Psoas muscle (tissue), 8 donors: ENCODE results near the gene SCAPER. TPM values are rescaled to one million over a fixed set of nuclear protein-coding genes. Genes with fewer than 3 reads are reported as not detected.

ENCODE experiments used
- ATAC-seq, 4 donors: fragments of 200-7000 bp; cut with Tn5 transposase; one replicate each; pipeline ENCODE4 v1.9.1; 2020; ENCODE audit warnings: moderate library complexity in 3 of 4, mild to moderate bottlenecking in 2 of 4
- DNase-seq, 2 donors: peaks; one replicate each; pipeline ENCODE4 v3.0.0-alpha.2; 2020
- H3K27ac ChIP-seq: fragments of 200-600 bp; one replicate; pipeline ENCODE4 v1.8.0; 2022
- H3K27me3 ChIP-seq, 3 donors: fragments of 200-600 bp in 1 of 3; one replicate each; pipeline versions ENCODE4 v1.6.1 to v1.8.0; 2013 to 2022; ENCODE audit warnings: low read length in 2 of 3, mild to moderate bottlenecking in 2 of 3, moderate library complexity in 1 of 3; ENCODE audit not compliant: insufficient read depth in 3 of 3
- H3K36me3 ChIP-seq, 2 donors: fragments of 200-600 bp in 1 of 2; one replicate each; pipeline versions ENCODE4 v1.6.1 to v1.8.0; 2013 to 2022; ENCODE audit warnings: low read depth in 1 of 2, mild to moderate bottlenecking in 1 of 2, moderate library complexity in 1 of 2; ENCODE audit not compliant: insufficient read depth in 1 of 2
- H3K4me1 ChIP-seq: fragments of 200-600 bp; one replicate; pipeline ENCODE4 v1.8.0; 2022
- H3K4me3 ChIP-seq: fragments of 200-600 bp; one replicate; pipeline ENCODE4 v1.8.0; 2022; ENCODE audit warnings: mild to moderate bottlenecking
- H3K9me3 ChIP-seq: fragments of 200-600 bp; one replicate; pipeline ENCODE4 v1.8.0; 2022
- CTCF ChIP-seq: fragments of 200-600 bp; IDR thresholded peaks from one replicate; pipeline ENCODE4 v1.8.0; 2022; ENCODE audit warnings: antibody characterized with exemption
- WGBS, 3 donors: extraction: QIAGEN DNeasy Blood & Tissue Kit; methylation state at CpG; one replicate each; pipeline versions ENCODE4 v1.1.6 to v1.1.7; 2013; 5-methylcytosine and 5-hydroxymethylcytosine counted together
- intact Hi-C, 2 donors: fragments of 100-400 bp; cut with DNase I; formaldehyde crosslinking; loops; one replicate each; pipeline versions ENCODE4 v1.11.0 to v1.14.2; 2022
- polyA plus RNA-seq, 3 donors: library from polyadenylated mRNA; stranded (reverse); fragments of 200-250 nt; gene quantifications; one replicate each; pipeline ENCODE4 v1.2.3, GENCODE V29; 2013
- total RNA-seq, 4 donors: library from RNA; stranded (reverse); fragmentation: NEBNext Ultra II Directional in 2 of 4; extraction: Animal tissue kit (Norgen Biotek cat#: 25700) in 2 of 4; gene quantifications; one replicate each; pipeline versions ENCODE4 v1.2.1 to v1.2.4, GENCODE V29; 2021 to 2023
- donor health status: healthy with polysubstance abuse.
- donor health status: DM: no; HTN: no; CAD: no; lungs with moderate emphysema.
- donor health status: Bipolar disorder and iron deficiency.
- donor health status: healthy.
- donor health status: DM: yes; HTN: yes; CAD: no.
- donor health status: DM: no; HTN: no; CAD: no.
- donor health status: DM: no; HTN: no; CAD: no.
- donor health status: DM: yes; HTN: yes; CAD: no.

The SCAPER gene
- total and polyA plus RNA-seq, 7 donors, result 4.1 to 28.7 (median 20.0) TPM

- intact Hi-C loops, result no loop called here
- H3K9me3 ChIP-seq, result no peaks in the 10 kb centered on the region
- no peak for TF ChIP-seq CTCF
- H3K27ac ChIP-seq, result no peak overlapping the region
- peaks cover 8 to 50% of the 10 kb centered on the region in 2 donors for H3K36me3 ChIP-seq
- no peak for DNase-seq
- WGBS, 3 donors, result 93 to 95% (median 93%) methylated on average over 5 of the region's 5 CpGs
- H3K4me1 ChIP-seq, result peaks cover 4% of the 10 kb centered on the region
- H3K4me3 ChIP-seq, result no peak overlapping the region
- no peak for ATAC-seq
- H3K27me3 ChIP-seq, result no peaks in the 10 kb centered on the region
Measured at GRCh38 chr15:76938752-76939151, 33.6 kb upstream of the SCAPER start.

GRCh38 chr15:76936671-76937070 lies 31.5 kb upstream of the SCAPER start:
- WGBS, 3 donors, result 93 to 97% (median 94%) methylated on average over 3 of the region's 3 CpGs
- no peaks in the 10 kb centered on the region for H3K9me3 ChIP-seq
- DNase-seq, result no peak
- peaks cover 10% of the 10 kb centered on the region for H3K4me1 ChIP-seq
- no peaks in the 10 kb centered on the region for H3K27me3 ChIP-seq
- intact Hi-C loops, result no loop called here
- no peak for ATAC-seq
- no peak overlapping the region for H3K4me3 ChIP-seq
- H3K27ac ChIP-seq, result no peak overlapping the region
- TF ChIP-seq CTCF, result no peak
- H3K36me3 ChIP-seq, result peaks cover 8 to 58% of the 10 kb centered on the region in 2 donors

GRCh38 chr15:76935620-76936019 lies 30.5 kb upstream of the SCAPER start:
- 88 to 97% (median 95%) methylated on average over 2 of the region's 2 CpGs for WGBS, 3 donors

GRCh38 chr15:76932135-76932966 lies 27.2 kb upstream of the SCAPER start:
- peak overlapping the region; percentile 81 for H3K27ac ChIP-seq
- no peak for TF ChIP-seq CTCF
- DNase-seq, result no peak
- peaks cover 12% of the 10 kb centered on the region for H3K4me1 ChIP-seq
- intact Hi-C loops, result no loop called here
- H3K9me3 ChIP-seq, result no peaks in the 10 kb centered on the region
- H3K27me3 ChIP-seq, result no peaks in the 10 kb centered on the region
- 21 to 23% (median 23%) methylated on average over 13 to 14 of the region's 14 CpGs for WGBS, 3 donors
- peak overlapping the region; percentile 77 for H3K4me3 ChIP-seq
- ATAC-seq, result no peak
- H3K36me3 ChIP-seq, result peaks cover 6 to 49% of the 10 kb centered on the region in 2 donors

More at GRCh38 chr15:76935620-76936019, 30.5 kb upstream of the SCAPER start:
- ATAC-seq (no peak), DNase-seq (no peak)
- peaks cover 8 to 58% of the 10 kb centered on the region in 2 donors for H3K36me3 ChIP-seq
- H3K4me1 ChIP-seq, result peaks cover 11% of the 10 kb centered on the region
- no peak for TF ChIP-seq CTCF
- no peaks in the 10 kb centered on the region for H3K27me3 ChIP-seq
- intact Hi-C loops, result no loop called here
- H3K4me3 ChIP-seq, result no peak overlapping the region
- no peak overlapping the region for H3K27ac ChIP-seq
- no peaks in the 10 kb centered on the region for H3K9me3 ChIP-seq
